H1 (cell line): ENCODE data around the gene PTPRO. TPM values are rescaled to one million over a fixed set of nuclear protein-coding genes. Genes with fewer than 3 reads are reported as not detected.

ENCODE experiments used
- CTCF ChIA-PET: fragments of 300-600 bp; sonication (Branson Sonifier 250); formaldehyde crosslinking; loops from one replicate; lab custom pipeline; 2021; ENCODE audit not compliant: partially characterized antibody; lab: Charles Lee
- POLR2A ChIA-PET: fragments of 300-600 bp; sonication (Branson Sonifier 250); formaldehyde crosslinking; loops from one replicate; lab custom pipeline; 2021; ENCODE audit warnings: inconsistent platforms; ENCODE audit not compliant: partially characterized antibody; lab: Charles Lee
- DNase-seq, 2 experiments: peaks; one replicate each; pipeline versions ENCODE4 v3.0.0 to v3.0.0-alpha.2; 2010 to 2022; ENCODE audit warnings: low spot score in 2 of 2, low read depth in 1 of 2, mixed read lengths in 1 of 2
- FAIRE-seq: peaks from 2 replicates; lab custom pipeline; 2011; peaks lifted over from hg19 to GRCh38; lab: Jason Lieb, UNC
- H2AFZ ChIP-seq: 2 replicates; pipeline ENCODE4 v1.8.1; 2012; ENCODE audit warnings: low read length, inconsistent platforms
- H2AK5ac ChIP-seq: 2 replicates; pipeline ENCODE4 v1.6.1; 2013; ENCODE audit warnings: low read depth, low read length
- H2BK120ac ChIP-seq: replicated peaks from 2 replicates; pipeline ENCODE3; 2013; ENCODE audit warnings: low read depth, low read length, inconsistent platforms
- H2BK12ac ChIP-seq: 2 replicates; pipeline ENCODE4 v1.6.1; 2013; ENCODE audit warnings: low read depth, low read length
- H2BK15ac ChIP-seq: 2 replicates; pipeline ENCODE4 v1.6.1; 2013; ENCODE audit warnings: low read length
- H2BK20ac ChIP-seq: 2 replicates; pipeline ENCODE4 v1.6.1; 2013; ENCODE audit warnings: low read length
- H2BK5ac ChIP-seq: 2 replicates; pipeline ENCODE4 v1.6.1; 2013; ENCODE audit warnings: low read depth, low read length
- H3K14ac ChIP-seq: 2 replicates; pipeline ENCODE4 v1.6.1; 2013; ENCODE audit warnings: inconsistent platforms; ENCODE audit not compliant: insufficient read length
- H3K18ac ChIP-seq: 2 replicates; pipeline ENCODE4 v1.6.1; 2013; ENCODE audit warnings: low read length; ENCODE audit errors: extremely low read depth
- H3K23ac ChIP-seq: 2 replicates; pipeline ENCODE4 v1.6.1; 2013; ENCODE audit warnings: inconsistent platforms; ENCODE audit not compliant: insufficient read length
- H3K23me2 ChIP-seq: 2 replicates; pipeline ENCODE4 v1.6.1; 2013; ENCODE audit warnings: low read depth, low read length
- H3K27ac ChIP-seq: 2 replicates; pipeline ENCODE4 v1.6.1; 2011; ENCODE audit warnings: low read depth, low read length, inconsistent platforms
- H3K27me3 ChIP-seq, 4 experiments: replicated peaks in 1 of 4; 1 replicate in 1 of 4; 2 replicates in 3 of 4; pipeline versions ENCODE4 v1.6.1 to v1.8.1; 2011 to 2013; ENCODE audit warnings: low read length in 3 of 4, mild to moderate bottlenecking in 3 of 4, inconsistent platforms in 2 of 4, mixed read lengths in 2 of 4, moderate library complexity in 1 of 4; ENCODE audit not compliant: control insufficient read depth in 3 of 4, insufficient read depth in 3 of 4; ENCODE audit errors: extremely low read depth in 1 of 4
- H3K36me3 ChIP-seq, 4 experiments: 2 replicates each; pipeline versions ENCODE4 v1.6.1 to v1.8.1; 2011 to 2013; ENCODE audit warnings: mild to moderate bottlenecking in 4 of 4, low read length in 3 of 4, moderate library complexity in 2 of 4, control low read depth in 1 of 4, inconsistent platforms in 1 of 4; ENCODE audit not compliant: insufficient read depth in 4 of 4, control insufficient read depth in 2 of 4
- H3K4ac ChIP-seq: replicated peaks from 2 replicates; pipeline ENCODE3; 2013; ENCODE audit warnings: low read length, low read depth, mixed read lengths, inconsistent platforms; ENCODE audit not compliant: insufficient read length
- H3K4me1 ChIP-seq, 4 experiments: replicated peaks in 1 of 4; 1 replicate in 1 of 4; 2 replicates in 3 of 4; pipeline versions ENCODE4 v1.6.1 to v1.8.1; 2011 to 2013; ENCODE audit warnings: low read length in 3 of 4, inconsistent platforms in 2 of 4, mixed read lengths in 1 of 4; ENCODE audit not compliant: insufficient read depth in 4 of 4, control insufficient read depth in 3 of 4
- H3K4me2 ChIP-seq, 2 experiments: 2 replicates each; pipeline versions ENCODE4 v1.6.1 to v1.8.1; 2011 to 2013; ENCODE audit warnings: low read depth in 2 of 2, low read length in 2 of 2, control low read depth in 1 of 2, inconsistent platforms in 1 of 2, mild to moderate bottlenecking in 1 of 2; ENCODE audit not compliant: insufficient read depth in 1 of 2
- H3K4me3 ChIP-seq, 4 experiments: fragments of 200-600, 300-600 bp in 1 of 4; sonication (generic), shearing (Covaris generic), sonication (Bioruptor Twin) in 1 of 4; 2 replicates each; pipeline versions ENCODE4 v1.5.1 to v1.8.1; 2011 to 2016; ENCODE audit warnings: low read length in 4 of 4, low read depth in 3 of 4, control low read depth in 2 of 4, inconsistent platforms in 2 of 4, mild to moderate bottlenecking in 2 of 4, mixed read lengths in 1 of 4, moderate library complexity in 1 of 4; ENCODE audit not compliant: insufficient read depth in 2 of 4; ENCODE audit errors: extremely low read depth in 1 of 4
- H3K56ac ChIP-seq: replicated peaks from 2 replicates; pipeline ENCODE3; 2013; ENCODE audit warnings: low read depth, mild to moderate bottlenecking, mixed read lengths, low read length, inconsistent platforms; ENCODE audit not compliant: insufficient read length
- H3K79me1 ChIP-seq: 2 replicates; pipeline ENCODE4 v1.6.1; 2013; ENCODE audit warnings: low read depth, low read length, control low read depth
- H3K79me2 ChIP-seq, 2 experiments: 2 replicates each; pipeline versions ENCODE4 v1.6.1 to v1.8.1; 2012 to 2013; ENCODE audit warnings: low read length in 2 of 2, mild to moderate bottlenecking in 2 of 2, inconsistent platforms in 1 of 2; ENCODE audit not compliant: insufficient read depth in 2 of 2, control insufficient read depth in 1 of 2
- H3K9ac ChIP-seq, 4 experiments: replicated peaks in 1 of 4; 1 replicate in 1 of 4; 2 replicates in 3 of 4; pipeline versions ENCODE4 v1.6.1 to v1.8.1; 2011 to 2013; ENCODE audit warnings: low read depth in 3 of 4, low read length in 3 of 4, control low read depth in 2 of 4, mild to moderate bottlenecking in 2 of 4, moderate library complexity in 2 of 4, inconsistent platforms in 1 of 4; ENCODE audit errors: extremely low read depth in 1 of 4
- H3K9me3 ChIP-seq, 2 experiments: 2 replicates each; pipeline versions ENCODE4 v1.6.1 to v1.8.1; 2012 to 2013; ENCODE audit warnings: mild to moderate bottlenecking in 2 of 2, moderate library complexity in 2 of 2, control low read depth in 1 of 2, inconsistent platforms in 1 of 2, low read depth in 1 of 2, low read length in 1 of 2, mixed read lengths in 1 of 2; ENCODE audit not compliant: insufficient read depth in 2 of 2
- H4K20me1 ChIP-seq, 2 experiments: replicated peaks in 1 of 2; 2 replicates each; pipeline versions ENCODE3 to v1.8.1; 2011 to 2013; ENCODE audit warnings: inconsistent platforms in 2 of 2, low read length in 2 of 2, mild to moderate bottlenecking in 1 of 2; ENCODE audit not compliant: insufficient read depth in 2 of 2, control insufficient read depth in 1 of 2
- H4K5ac ChIP-seq: 2 replicates; pipeline ENCODE4 v1.6.1; 2013; ENCODE audit warnings: low read length, low read depth, mixed read lengths, inconsistent platforms; ENCODE audit not compliant: insufficient read length
- H4K8ac ChIP-seq: 2 replicates; pipeline ENCODE4 v1.8.0; 2013; ENCODE audit warnings: mild to moderate bottlenecking, moderate library complexity, low read length, inconsistent platforms; ENCODE audit not compliant: insufficient read depth; ENCODE audit errors: extremely low read depth
- H4K91ac ChIP-seq: replicated peaks from 2 replicates; pipeline ENCODE3; 2013; ENCODE audit warnings: low read length, mixed read lengths, inconsistent platforms; ENCODE audit not compliant: insufficient read length
- WGBS, 2 experiments: shearing (Covaris generic) in 1 of 2; methylation state at CpG; one replicate each; pipeline versions ENCODE4 v1.1.6 to v1.1.7; 2013 to 2015; ENCODE audit warnings: low lambda C conversion rate in 2 of 2, mixed read lengths in 2 of 2, inconsistent platforms in 1 of 2, low coverage in 1 of 2, missing lambda C conversion rate in 1 of 2; ENCODE audit not compliant: insufficient replicate concordance in 2 of 2, insufficient coverage in 1 of 2, insufficient read length in 1 of 2; ENCODE audit errors: extremely low coverage in 1 of 2, missing lambda C conversion rate in 1 of 2; 5-methylcytosine and 5-hydroxymethylcytosine counted together
- polyA plus RNA-seq, 7 experiments: library from polyadenylated mRNA; depleted of rRNA in 3 of 7; stranded (reverse) in 5 of 7; unstranded in 2 of 7; fragments of >200 nt in 5 of 7; fragments of 200-250 nt in 2 of 7; gene quantifications; 1 replicate in 5 of 7; 2 replicates in 1 of 7; 4 replicates in 1 of 7; pipeline versions ENCODE4 v1.2.1 to v1.2.3, GENCODE V29; 2011 to 2013; ENCODE audit warnings: missing spikeins in 2 of 7, mixed read lengths in 2 of 7
- total RNA-seq: library from RNA; stranded (reverse); fragmentation: NEBNext Ultra II Directional; extraction: Animal tissue kit (Norgen Biotek cat#: 25700); gene quantifications from 2 replicates; pipeline ENCODE4 v1.2.1, GENCODE V29; 2021

Gene PTPRO
- total and polyA plus RNA-seq, 2 of the 8 experiments (the other 6 are each of a cell fraction or from before 2014, with no cell fraction given) = 0.73 to 1.7 TPM

GRCh38 chr12:15584366-15585041 lies 262.2 kb downstream of the PTPRO start:
- POLR2A ChIA-PET = no interaction called here
- Histone ChIP-seq H3K79me1 (no peaks in the 10 kb centered on the region), H2BK120ac (no peak overlapping the region), H3K9me3 (peaks cover 6 to 7% of the 10 kb centered on the region in 2 experiments; a peak in 3 of 4 replicates), H2AK5ac (no peak overlapping the region), H2BK12ac (no peak overlapping the region), H2BK20ac (no peak overlapping the region), H3K56ac (no peak overlapping the region), H3K4me3 (no peak overlapping the region), H3K79me2 (no peaks in the 10 kb centered on the region), H3K4ac (no peak overlapping the region), H3K9ac (no peak overlapping the region), H3K4me1 (no peaks in the 10 kb centered on the region), H2BK5ac (no peak overlapping the region), H3K23me2 (no peaks in the 10 kb centered on the region), H3K36me3 (no peaks in the 10 kb centered on the region; a peak in 1 of 8 replicates), H3K27me3 (no peaks in the 10 kb centered on the region), H2BK15ac (no peak overlapping the region), H4K5ac (no peak overlapping the region), H3K23ac (no peak overlapping the region), H4K20me1 (no peaks in the 10 kb centered on the region), H3K14ac (no peak overlapping the region), H2AFZ (no peak overlapping the region), H4K91ac (no peak overlapping the region), H3K18ac (no peak overlapping the region), H3K4me2 (no peak overlapping the region), H3K27ac (no peak overlapping the region), H4K8ac (no peak overlapping the region)
- CTCF ChIA-PET = interaction anchor here (0.5 to 7.5 kb wide), 47 partner anchors 9 to 860 kb away, joined by 3 to 76 read pairs (median 5); no protein-coding TSS in a partner anchor
- 31% methylated on average over 3 of the region's 3 CpGs; no CpG with 5 or more reads in 1 of the 2 experiments for WGBS, 2 experiments
- no peak for DNase-seq
- peak; percentile 28 for FAIRE-seq
